ENCODE measurements around the gene MRRF.

MRRF gene

DNA sequence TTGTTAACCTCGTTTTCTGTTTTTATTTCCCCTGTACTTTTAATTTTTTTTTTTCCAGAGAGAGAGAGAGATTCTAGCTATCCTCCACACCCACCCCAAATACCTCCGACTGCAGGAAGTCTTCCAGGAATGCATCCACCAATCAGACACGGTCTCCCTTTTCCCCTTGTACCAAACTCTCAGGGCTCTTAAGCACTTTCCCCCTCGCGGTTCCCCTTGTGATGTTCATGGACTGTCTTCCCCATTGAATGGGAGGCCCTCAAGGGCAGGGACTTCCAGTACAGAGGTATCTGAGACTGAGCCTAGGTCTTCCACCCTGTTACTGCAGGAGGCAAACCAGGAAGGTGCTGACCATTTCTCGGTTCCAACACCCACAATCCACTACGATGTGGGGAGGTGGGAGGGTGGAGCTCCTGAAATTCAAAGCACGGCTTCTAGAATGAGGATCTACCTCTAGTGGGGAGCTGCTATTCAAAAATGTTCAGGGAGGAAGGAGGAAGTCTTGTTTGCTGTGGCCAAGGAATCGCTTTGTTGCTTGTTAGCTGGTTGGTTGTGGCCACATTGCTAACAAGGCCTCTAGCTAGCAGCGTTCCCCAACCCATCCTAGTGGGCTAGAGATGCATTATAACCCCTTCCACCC, 68.6 kb downstream of the MRRF start:
- no peak for DNase-seq

- no peak for DNase-seq
Observed at GRCh38 chr9:122334916-122335315, 70.2 kb downstream of the MRRF start.

- no peak for DNase-seq
Observed at GRCh38 chr9:122336189-122336588, 71.5 kb downstream of the MRRF start.

DNA sequence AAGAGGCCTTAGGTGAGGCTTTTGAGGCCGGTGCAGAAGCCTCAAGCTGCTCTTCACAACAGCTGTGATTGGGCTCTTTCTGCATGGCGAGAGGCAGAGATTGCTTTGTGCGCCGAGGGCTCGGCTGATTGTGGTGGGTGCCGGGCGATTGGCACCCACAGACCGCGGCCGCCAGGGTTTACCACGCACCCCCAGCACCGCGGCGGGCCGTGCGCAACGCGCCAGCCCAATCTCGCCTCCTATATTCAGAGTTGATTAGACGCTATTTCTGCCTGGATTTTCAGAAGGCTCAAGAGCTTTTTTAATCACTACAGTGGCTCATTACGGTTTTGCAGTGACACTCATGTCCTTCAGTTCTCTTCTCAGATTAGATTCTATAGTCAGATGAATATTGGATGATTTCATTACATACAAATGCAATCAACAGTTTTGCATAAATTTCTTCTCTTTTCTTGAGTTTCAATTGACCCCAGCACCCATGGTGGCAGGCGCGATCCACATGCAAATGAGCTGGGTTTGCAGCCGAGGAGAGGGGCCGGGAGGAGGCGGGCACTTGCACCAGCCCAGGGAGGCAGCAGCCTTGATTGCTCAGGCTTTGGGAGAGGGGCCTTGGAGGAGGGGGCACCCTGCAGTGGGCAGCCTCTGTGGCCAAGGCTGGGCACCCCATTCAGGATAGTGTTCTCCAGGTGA, 72.3 kb downstream of the MRRF start:
- no peak for DNase-seq

DNA sequence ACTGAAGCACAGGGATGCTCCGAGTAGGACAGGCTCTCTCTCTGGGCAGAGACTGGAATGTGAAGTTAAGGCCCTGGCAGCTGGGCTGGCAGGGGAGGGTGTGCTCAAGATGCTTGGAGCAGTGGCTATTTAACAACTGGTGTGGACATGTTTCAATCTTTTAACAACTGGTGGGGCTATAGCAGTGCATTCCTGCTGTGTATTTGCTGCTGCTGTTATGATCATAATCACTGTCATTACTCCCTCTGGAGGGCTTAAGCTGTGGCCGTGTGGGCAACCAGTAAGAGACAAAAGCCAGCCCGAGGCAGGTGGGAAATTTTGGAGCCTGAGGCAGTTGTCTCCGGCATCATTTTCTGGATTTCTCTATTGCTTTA, 72.9 kb downstream of the MRRF start:
- DNase-seq, result no peak

DNA sequence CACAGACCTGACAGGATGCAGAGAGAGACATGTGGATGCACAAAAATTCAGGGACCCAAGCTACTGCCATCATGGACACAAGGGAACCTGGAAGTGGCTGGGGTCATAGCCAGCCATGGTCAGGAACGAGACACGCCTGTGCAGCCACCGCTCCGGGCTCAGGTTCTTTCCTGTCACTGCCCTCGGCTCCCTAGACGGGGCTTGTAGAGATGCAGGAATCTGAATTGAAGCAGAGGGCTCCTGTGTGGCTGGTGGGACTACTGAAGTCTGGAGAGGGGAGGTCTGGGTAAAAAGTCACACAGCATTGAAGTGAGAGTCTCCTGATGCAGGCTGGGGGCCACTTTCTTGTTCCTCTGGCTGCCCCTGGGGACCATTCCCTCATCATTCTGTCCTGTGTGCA, 73.9 kb downstream of the MRRF start:
- no peak for DNase-seq

DNA sequence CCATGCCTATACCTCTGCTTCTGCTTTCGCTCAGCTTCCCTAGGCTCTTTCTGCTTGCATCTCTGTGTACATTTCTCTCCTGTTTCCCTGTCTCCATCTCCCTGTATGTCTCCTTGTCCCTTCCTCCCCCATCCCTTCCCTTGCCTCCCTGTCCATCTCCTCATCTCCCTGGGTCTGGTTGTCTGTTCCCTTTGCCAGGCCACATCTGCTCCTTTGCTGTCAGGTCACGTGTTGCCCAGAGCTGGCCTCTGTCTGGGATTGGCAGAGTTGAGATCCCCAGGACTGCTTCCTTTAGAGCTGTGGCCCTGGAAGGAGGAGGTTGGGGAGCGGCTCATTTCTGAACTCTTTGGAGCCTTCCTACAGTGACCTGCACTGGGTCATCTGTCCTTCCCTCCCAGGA, 74.3 kb downstream of the MRRF start:
- no peak for DNase-seq

DNA sequence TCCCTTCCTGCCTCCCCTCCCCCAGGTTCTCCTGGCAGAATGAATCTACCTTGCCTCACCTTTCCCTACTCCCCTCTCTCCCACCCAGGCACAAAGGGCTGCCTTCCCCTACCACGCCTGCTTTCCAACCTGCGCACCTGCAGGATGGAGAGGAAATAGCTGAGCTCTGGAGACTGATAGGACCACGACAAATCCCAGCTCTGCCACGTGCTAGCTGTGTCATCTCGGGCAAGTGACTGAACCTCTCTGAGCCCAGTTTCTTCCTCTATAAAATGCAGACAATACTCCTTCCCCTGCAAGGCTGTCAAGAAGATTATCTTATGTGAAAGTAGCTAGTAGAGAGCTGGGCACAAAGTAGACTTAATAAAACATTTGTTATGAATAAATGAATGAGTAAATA, 74.9 kb downstream of the MRRF start:
- DNase-seq, result no peak

- no peak for DNase-seq
Observed at GRCh38 chr9:122340161-122340560, 75.5 kb downstream of the MRRF start.

DNA sequence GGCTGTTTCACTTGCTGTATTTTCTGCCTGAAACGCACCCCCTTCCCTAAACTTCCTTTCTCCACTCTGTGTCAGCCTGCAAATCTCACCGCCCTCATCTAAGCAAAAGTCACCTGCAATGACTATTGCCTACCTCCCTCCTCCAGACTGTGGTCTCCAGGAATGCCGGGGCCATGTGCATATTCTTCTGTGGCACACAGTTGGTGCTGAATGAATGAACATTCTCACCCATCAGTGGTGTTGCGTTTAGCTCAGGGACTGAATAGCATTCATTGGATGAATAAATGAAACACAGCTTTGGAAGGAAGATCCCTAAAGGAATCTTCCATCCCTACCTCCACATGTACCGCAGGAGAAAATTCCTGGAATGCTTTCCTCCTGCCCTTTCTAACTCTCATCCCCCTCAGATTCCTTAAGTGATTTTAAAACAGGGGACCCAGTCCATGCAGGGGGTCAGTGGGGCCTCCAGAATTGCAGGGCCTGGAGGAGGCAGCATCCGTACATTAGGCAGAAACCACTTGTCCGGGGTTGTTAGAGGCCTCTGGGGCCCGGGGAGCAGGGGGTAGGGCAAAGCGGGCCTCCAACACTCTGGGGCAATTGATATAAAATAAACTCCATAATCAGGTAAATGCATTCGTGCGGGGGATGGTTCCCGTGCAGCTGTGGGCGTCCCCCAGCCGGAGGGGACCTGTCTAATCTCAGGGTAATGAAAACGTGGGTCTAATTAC, 77.8 kb downstream of the MRRF start:
- no peak for DNase-seq

GRCh38 chr9:122346478-122347347, 82.0 kb downstream of the MRRF start:
- no peak for DNase-seq

DNA sequence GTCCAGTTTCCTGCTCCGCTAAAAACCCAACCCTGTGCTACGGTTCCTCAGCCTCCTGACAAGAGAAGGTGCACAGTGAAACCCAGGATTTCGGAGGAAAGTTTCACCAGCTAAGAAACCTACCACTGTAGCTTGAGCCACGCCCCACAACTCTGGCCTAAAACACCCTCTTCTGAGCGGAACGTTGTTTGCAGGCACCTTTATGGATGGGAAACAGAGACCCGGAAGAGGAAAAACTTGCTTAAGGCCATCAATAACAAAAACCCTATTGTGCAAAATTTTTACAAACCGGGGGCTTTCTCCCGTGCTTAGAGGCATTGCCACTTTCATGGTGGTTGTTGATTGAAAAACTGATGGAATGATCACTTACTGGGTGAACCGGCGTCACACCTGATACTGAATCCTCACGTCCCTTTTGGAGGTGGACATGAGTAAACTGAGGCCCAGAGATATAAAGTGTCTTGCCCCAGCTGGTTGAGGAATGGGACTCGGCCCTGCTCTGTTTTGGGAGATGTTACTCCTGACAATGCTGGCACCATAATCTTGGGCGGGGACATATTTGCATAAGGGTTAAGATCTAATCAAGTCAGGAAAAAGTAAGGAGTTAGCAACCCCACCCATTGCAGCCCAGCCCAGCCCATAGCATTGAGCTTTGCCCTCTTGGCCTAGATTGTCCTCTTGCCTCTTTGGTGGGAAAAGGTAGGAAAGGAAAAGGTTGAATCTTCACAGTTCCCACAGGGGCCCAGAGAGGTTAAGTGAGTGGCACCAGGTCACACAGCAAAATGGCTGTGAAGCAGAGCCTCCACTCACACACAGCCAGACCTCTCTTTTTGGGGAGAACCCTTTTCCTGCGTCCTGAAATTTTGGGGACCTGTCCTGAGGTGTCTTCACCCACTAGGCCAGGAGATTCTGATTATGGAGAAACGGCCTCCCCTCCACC, 82.9 kb downstream of the MRRF start:
- DNase-seq, result no peak

DNA sequence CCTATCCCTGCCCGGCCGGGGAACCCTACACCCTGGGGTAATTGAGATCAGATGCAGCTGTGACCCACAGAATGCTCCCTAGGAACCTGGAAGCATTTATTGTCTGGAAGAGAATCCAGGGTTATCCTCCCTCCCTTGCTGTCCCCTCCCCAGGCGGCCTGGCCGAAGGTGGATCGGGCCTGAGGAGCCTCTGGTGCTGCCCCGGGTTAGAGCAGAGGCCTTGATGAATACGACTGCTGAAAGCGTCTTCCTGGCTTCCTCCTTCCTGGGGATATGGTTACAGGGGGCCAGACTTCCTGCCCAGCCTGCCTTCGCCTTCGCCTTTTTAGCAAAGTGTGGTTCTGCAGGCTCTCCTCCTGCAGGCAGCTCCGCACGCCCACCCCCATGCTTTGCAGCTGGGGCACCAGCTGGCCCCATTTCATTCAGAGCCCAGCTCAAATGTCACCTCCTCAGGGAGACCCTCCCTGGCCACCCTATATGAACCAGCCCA, 83.7 kb downstream of the MRRF start:
- no peak for DNase-seq

- DNase-seq, result no peak
Observed at GRCh38 chr9:122348791-122349190, 84.1 kb downstream of the MRRF start.

DNA sequence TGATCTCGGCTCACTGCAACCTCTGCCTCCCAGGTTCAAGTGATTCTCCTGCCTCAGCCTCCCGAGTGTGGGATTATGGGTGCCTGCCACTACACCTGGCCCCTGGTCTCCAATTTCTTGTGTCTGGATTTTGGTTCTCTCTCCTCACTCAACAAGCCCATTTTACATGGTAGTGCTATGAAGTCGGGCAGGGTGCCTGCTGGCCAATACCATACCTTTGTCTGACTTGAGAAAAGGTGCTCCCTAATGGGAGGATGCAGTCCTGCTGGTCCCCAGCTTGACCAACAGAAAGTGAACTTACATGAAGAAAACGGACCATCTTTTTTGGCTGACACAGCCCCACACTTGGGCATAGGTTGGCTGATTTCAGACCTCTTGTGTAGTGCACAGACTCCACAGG, 84.5 kb downstream of the MRRF start:
- no peak for DNase-seq

- DNase-seq, result peak; percentile 31
Observed at GRCh38 chr9:122350577-122351355, 86.1 kb downstream of the MRRF start.

- DNase-seq, result no peak
Observed at GRCh38 chr9:122354536-122355199, 90.0 kb downstream of the MRRF start.

DNA sequence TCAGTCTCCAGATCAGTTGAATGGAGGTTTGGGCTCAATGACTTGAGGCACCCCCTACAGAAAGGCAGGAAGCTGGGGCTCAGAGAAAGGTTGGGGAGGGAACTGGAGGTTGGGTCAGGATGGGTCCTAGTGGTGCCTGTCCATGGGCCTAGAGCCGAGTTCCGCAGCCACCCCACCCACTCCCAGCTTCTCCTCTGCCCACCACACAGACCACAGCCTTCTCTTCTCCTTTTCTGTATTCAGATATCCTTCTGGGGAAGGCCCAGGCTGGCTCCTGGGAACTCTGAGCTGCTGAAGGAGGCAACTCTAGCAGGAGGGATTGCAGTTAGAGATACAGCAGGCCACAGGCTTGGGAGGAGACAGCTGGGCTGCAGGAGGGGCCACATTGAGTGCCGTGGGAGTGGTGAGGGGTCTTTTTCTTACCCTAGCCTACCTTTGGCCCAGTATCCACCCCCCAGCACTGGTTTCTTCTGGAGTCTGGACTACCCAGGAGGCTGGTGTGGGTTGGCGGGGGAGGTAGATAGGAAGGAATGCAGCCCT, 90.7 kb downstream of the MRRF start:
- no peak for DNase-seq

GRCh38 chr9:122356627-122357026, 91.9 kb downstream of the MRRF start:
- DNase-seq, result no peak

- no peak for DNase-seq
Observed at GRCh38 chr9:122360891-122361290, 96.2 kb downstream of the MRRF start.
